ENCODE results near the gene SPIN1. TPM values are rescaled to one million over a fixed set of nuclear protein-coding genes. Genes with fewer than 3 reads are reported as not detected.

SPIN1 gene
- total and polyA plus RNA-seq, 2 of the 8 experiments (the other 6 are each of a cell fraction or from before 2014, with no cell fraction given): 69.9 to 139 TPM

DNA sequence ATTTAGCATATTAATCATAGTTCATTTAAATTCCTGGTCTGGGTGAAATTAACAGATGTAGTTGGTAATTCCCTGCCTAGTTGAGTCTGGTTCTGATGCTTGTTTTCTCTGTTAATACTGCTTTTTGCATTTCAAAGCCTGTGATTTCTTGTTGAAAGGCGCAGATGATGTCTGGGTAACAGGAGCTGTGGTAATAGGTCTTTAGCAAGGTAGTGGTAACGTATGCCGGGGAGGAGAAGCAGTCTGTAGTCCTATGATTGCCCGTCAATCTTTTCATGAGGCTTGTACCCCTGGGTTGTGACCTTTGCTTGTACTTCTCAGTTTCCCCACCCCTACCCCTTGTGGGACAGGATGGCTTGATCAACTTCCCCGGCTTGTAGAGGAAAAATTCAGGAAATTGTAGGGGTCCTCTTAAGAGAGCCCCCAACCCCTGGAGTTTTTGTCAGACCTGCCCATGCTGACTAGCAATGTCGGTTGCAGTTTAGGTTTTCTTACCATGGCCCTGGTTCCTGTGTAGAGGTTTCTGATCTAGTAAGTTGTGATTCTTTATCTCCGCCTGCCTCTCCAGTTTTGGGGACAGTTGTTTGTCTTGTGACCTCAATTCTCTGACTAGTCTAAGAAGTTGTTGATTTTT, 55.4 kb downstream of the SPIN1 start (continued):
- TF ChIP-seq, protein P1, sequence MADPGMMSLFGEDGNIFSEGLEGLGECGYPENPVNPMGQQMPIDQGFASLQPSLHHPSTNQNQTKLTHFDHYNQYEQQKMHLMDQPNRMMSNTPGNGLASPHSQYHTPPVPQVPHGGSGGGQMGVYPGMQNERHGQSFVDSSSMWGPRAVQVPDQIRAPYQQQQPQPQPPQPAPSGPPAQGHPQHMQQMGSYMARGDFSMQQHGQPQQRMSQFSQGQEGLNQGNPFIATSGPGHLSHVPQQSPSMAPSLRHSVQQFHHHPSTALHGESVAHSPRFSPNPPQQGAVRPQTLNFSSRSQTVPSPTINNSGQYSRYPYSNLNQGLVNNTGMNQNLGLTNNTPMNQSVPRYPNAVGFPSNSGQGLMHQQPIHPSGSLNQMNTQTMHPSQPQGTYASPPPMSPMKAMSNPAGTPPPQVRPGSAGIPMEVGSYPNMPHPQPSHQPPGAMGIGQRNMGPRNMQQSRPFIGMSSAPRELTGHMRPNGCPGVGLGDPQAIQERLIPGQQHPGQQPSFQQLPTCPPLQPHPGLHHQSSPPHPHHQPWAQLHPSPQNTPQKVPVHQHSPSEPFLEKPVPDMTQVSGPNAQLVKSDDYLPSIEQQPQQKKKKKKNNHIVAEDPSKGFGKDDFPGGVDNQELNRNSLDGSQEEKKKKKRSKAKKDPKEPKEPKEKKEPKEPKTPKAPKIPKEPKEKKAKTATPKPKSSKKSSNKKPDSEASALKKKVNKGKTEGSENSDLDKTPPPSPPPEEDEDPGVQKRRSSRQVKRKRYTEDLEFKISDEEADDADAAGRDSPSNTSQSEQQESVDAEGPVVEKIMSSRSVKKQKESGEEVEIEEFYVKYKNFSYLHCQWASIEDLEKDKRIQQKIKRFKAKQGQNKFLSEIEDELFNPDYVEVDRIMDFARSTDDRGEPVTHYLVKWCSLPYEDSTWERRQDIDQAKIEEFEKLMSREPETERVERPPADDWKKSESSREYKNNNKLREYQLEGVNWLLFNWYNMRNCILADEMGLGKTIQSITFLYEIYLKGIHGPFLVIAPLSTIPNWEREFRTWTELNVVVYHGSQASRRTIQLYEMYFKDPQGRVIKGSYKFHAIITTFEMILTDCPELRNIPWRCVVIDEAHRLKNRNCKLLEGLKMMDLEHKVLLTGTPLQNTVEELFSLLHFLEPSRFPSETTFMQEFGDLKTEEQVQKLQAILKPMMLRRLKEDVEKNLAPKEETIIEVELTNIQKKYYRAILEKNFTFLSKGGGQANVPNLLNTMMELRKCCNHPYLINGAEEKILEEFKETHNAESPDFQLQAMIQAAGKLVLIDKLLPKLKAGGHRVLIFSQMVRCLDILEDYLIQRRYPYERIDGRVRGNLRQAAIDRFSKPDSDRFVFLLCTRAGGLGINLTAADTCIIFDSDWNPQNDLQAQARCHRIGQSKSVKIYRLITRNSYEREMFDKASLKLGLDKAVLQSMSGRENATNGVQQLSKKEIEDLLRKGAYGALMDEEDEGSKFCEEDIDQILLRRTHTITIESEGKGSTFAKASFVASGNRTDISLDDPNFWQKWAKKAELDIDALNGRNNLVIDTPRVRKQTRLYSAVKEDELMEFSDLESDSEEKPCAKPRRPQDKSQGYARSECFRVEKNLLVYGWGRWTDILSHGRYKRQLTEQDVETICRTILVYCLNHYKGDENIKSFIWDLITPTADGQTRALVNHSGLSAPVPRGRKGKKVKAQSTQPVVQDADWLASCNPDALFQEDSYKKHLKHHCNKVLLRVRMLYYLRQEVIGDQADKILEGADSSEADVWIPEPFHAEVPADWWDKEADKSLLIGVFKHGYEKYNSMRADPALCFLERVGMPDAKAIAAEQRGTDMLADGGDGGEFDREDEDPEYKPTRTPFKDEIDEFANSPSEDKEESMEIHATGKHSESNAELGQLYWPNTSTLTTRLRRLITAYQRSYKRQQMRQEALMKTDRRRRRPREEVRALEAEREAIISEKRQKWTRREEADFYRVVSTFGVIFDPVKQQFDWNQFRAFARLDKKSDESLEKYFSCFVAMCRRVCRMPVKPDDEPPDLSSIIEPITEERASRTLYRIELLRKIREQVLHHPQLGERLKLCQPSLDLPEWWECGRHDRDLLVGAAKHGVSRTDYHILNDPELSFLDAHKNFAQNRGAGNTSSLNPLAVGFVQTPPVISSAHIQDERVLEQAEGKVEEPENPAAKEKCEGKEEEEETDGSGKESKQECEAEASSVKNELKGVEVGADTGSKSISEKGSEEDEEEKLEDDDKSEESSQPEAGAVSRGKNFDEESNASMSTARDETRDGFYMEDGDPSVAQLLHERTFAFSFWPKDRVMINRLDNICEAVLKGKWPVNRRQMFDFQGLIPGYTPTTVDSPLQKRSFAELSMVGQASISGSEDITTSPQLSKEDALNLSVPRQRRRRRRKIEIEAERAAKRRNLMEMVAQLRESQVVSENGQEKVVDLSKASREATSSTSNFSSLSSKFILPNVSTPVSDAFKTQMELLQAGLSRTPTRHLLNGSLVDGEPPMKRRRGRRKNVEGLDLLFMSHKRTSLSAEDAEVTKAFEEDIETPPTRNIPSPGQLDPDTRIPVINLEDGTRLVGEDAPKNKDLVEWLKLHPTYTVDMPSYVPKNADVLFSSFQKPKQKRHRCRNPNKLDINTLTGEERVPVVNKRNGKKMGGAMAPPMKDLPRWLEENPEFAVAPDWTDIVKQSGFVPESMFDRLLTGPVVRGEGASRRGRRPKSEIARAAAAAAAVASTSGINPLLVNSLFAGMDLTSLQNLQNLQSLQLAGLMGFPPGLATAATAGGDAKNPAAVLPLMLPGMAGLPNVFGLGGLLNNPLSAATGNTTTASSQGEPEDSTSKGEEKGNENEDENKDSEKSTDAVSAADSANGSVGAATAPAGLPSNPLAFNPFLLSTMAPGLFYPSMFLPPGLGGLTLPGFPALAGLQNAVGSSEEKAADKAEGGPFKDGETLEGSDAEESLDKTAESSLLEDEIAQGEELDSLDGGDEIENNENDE (IDR thresholded peaks at IDR 0.05; ENCODE audit: insufficient replicate concordance, low read length): no peak
- TF ChIP-seq SP1 (IDR thresholded peaks at IDR 0.05; ENCODE audit: low read depth, low read length): no peak
